Fibroblast of villous mesenchyme (primary cell): ENCODE data around the gene SRXN1. TPM values are rescaled to one million over a fixed set of nuclear protein-coding genes. Genes with fewer than 3 reads are reported as not detected.
A peak's percentile ranks its signal among the peaks of the same experiment; 100 is the strongest.

Experiments
- DNase-seq: peaks from one replicate; pipeline ENCODE4 v3.0.0-alpha.2; 2010; ENCODE audit warnings: low read depth
- H3K4me3 ChIP-seq: 2 replicates; pipeline ENCODE4 v1.5.1; 2011; ENCODE audit warnings: low read depth, mild to moderate bottlenecking, low read length
- CTCF ChIP-seq: IDR thresholded peaks from 2 replicates; pipeline ENCODE4 v1.5.1; 2012; ENCODE audit warnings: low read depth, mild to moderate bottlenecking, low read length; ENCODE audit not compliant: insufficient read depth
- total RNA-seq: library from RNA; depleted of rRNA; stranded (reverse); fragments of >200 nt; gene quantifications from 2 replicates; pipeline ENCODE4 v1.2.3, GENCODE V29; 2012

The SRXN1 gene
- total RNA-seq, 1 donor = 35.4 TPM

DNA sequence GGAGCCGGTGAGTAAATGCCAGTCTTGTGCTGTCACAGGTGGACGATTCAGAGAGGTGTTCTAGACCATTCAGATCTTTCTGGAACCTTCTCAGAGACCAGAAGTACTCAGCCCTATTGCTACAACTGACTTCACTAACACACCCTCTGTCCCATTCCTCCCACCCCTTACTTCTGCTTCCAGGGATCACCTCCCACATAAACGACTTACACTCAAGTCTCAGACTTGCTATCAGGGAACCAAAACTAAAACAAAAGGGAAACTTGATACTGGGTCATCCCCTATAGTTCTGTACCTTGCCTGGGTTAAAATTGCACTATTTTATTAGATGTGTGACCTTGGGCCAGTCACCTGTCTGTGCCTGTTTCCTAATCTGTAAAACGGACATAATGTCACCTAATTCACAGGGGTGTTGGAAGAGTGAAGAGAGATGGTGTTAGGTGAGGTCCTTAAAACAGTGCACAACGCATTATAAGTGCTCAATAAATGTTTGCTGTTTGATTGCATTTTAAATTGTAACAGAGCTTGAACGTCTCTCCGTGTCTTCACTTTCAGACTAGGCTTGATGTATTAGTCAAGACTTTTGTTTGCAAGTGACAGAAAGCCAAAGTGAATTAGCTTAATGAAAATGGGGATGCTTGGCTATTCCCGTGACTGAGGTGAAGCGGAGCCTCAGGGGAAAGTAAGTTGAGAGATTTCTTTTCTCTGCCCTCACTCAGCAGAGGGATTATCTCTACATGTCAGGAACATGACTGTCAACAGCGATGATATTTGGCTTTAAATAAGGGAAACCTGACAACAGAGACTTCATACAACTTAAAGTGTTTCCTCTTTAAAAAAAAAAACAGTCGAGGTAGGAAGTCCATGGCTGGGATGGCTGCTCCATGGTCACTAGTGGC, 3.0 kb upstream of the SRXN1 start:
- no peak for DNase-seq
- H3K4me3 ChIP-seq = no peak overlapping the region
- TF ChIP-seq CTCF = no peak

- no peak overlapping the region for H3K4me3 ChIP-seq
- no peak for TF ChIP-seq CTCF
- DNase-seq = no peak
Observed at GRCh38 chr20:654417-654750, 1.4 kb upstream of the SRXN1 start.

- TF ChIP-seq CTCF = no peak
- peak overlapping the region; percentile 86 for H3K4me3 ChIP-seq
- DNase-seq = no peak
Observed at GRCh38 chr20:653590-654416, 803 bp upstream of the SRXN1 start.

GRCh38 chr20:652615-653109, 338 bp downstream of the SRXN1 start:
- H3K4me3 ChIP-seq = peak overlapping the region; percentile 86
- peak; percentile 16 for DNase-seq
- no peak for TF ChIP-seq CTCF

- H3K4me3 ChIP-seq = peak overlapping the region; percentile 86
- no peak for DNase-seq
- no peak for TF ChIP-seq CTCF
Observed at GRCh38 chr20:651713-652614, 1.0 kb downstream of the SRXN1 start.

DNA sequence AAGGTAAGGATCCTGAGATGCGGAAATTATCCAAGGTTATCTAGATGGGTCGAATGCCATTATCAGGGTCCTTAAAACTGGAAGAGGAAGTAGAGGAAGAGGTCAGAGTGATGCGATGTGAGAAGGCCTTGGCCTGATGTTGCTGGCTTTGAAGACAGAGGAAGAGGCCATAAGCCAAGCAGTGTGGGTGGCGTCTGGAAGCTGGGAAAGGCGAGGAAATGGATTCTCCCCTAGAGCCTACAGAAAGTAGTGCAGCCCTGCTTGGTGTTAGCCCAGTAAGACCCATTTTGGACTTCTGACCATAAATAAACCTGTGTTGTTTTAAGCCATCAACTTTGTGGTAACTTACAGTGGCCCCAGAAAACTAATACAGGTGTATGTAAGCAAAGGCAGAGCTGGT, 2.0 kb downstream of the SRXN1 start:
- H3K4me3 ChIP-seq = no peak overlapping the region
- DNase-seq = no peak
- peak; percentile 20 for TF ChIP-seq CTCF
